ENCODE measurements around the gene CMTM2.
"Not testable (repeated sequence)": the region's sequence is repeated elsewhere in the genome, so short reads cannot be mapped to it uniquely, and the experiment has no call there.

The CMTM2 gene

GRCh38 chr16:66587881-66588600, 8.8 kb downstream of the CMTM2 start:
- DNase-seq, result no peak

DNA sequence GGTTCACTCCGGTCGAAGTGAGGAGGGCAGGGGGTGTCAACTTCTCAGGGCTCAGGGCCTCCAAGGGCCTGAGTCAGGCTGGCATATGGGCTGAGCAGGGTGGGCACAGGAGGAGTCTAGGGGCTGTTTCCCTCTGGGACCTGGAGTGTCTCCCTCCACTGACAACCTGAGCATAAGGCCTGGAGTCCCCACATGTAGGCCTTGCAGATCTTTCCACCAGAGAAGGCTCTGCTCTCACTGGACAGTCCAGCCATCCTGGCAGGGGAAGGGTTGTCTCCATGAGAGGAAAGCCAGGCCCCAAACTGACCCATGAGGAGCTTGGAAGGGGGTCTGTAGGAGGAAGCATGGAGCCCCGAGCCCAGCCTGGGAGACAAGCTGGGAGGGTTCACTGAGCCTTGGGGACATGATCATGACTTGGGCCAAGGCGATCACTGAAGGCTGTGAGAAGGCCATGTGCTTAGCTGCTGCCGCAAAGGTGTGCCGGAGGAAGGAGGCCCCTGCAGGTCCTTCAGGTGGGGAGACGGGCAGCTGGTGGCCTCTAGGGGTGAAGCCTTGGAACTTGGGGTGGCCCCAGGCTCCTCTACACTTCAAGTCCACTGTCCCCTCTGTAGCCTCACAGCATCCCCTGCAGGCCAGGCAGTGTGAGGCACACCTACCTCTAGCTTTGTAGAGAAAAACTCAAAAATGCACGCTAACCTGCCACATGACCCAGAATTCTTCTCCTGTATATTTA, 9.9 kb downstream of the CMTM2 start:
- no peak for DNase-seq

- no peak for DNase-seq
These were observed 11.1 kb downstream of the CMTM2 start for GRCh38 chr16:66590322-66590721.

GRCh38 chr16:66591018-66591417, 11.8 kb downstream of the CMTM2 start:
- no peak for DNase-seq

DNA sequence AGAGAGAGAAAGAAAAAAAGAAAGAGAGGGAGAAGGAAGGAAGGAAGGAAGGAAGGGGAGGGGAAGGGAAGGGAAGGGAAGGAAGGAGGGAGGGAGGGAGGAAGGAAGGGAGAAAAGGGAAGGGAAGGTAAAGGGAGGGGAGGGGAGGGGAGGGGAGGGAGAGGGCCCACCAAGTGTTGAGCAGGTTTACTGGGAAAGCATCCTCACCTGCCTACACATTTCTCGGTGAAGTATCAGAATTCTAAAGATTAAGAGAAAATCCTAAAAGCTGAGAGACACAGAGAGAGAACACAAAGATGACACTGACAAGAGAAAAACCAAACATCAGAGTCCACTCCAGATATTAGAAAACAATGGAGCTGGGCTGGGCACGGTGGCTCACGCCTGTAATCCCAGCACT, 13.0 kb downstream of the CMTM2 start:
- DNase-seq, result no peak

DNA sequence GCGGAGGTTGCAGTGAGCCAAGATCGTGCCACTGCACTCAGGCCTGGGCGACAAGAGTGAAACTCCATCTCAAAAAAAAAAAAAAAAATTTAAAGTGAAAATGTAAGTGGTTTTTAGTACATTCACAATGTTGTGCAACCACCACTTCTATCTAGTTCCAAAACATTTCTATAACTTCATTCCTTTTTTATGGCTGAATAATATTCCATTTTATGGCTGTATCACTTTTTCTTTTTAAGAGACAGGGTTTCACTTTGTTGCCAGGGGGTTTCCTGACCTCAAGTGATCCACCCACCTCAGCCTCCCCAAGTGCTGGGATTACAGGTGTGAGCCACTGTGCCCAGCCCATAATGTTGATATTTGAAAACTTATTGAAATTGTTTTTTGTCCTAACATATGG, 13.6 kb downstream of the CMTM2 start:
- DNase-seq, result no peak

DNA sequence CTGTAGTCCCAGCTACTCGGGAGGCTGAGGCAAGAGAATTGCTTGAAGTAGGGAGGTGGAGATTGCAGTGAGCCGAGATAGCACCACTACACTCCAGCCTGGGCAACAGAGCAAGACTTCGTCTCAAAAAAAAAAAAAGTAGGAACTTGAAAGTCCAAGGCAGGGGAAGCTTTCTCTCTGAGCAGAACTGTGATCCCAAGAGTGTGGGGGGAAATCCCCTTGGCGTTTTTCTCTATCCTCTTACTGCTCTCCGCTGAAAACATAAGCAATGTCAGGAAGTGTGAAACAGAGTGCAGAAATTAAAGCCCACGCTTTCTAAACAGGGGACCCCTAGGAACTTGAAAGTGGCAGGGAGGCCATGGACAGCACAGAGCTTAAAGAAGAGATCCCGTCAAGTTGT, 15.5 kb downstream of the CMTM2 start:
- DNase-seq, result no peak

- not testable (repeated sequence) for DNase-seq
These were observed 17.3 kb downstream of the CMTM2 start for GRCh38 chr16:66596559-66596958.

DNA sequence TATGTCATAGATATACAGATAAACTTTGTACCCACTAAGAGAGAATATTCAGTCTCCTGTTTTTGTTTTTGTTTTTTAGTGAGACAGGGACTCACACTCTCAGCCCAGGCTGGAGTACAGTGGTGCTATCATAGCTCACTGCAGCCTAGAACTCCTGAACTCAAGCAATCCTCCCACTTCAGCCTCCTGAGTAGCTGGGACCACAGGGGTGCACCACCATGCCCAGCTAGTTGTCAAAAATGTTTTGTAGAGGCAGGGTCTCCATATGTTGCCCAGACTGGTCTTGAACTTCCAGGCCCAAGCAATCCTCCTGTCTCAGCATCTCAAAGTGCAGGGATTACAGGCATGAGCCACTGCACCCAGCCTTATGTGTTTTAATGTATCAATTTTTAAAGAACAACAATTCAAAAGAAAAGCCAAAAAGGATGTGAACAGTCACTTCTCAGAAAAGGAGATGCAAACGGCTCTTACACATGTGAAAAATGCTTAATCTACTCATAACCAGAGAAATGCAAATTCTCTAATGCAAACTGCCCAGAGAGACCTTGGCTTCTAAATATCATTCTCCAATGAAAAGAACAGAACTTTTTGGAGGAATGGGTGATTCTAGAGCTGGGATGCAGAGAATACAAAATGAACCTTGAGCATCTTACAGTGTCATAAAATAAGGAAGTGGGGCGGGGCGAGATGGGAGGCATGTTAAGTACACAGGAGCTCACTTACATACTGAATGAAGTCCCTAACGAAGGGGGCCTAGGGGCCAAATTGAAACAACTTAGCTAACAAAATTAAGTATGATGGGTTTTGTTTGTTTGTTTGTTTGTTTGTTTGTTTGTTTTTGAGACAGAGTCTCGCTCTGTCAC, 18.0 kb downstream of the CMTM2 start:
- DNase-seq, result no peak

DNA sequence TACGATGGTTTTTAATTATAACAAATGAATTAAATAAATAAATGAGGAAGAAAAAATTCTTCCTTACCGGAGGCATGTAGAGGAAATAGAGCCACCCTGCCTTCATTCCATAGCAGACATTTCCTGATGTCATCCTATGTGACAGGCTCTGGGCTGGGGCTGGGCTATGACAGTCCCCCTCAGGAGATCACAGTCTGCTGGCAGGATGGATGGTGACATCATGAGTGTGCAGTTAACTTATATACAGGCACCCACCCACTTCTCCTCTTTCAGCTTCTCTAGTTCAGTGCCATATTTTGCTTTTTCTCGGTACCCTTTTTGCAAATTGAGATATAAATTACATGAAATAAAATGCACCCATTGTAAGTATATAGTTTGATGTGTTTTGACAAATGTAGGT, 18.8 kb downstream of the CMTM2 start:
- no peak for DNase-seq

DNA sequence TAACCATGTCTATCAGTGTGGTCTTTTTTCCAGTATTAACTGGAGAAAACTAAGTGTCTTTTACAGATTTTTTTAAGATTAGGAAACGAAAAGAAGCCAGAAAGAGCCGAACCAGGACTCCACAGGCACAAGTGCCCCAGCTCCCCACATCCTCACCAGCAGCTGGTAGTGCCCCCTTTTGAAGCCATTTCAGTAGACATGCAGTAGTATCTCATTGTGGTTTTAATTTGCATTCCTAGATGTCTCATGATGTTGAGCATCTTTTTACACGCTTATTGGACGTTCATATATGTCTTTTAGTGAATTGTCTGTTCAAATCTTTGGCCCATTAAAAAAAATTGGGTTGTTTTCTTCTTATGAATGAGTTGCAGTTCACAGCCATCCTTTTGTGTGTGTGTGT, 20.5 kb downstream of the CMTM2 start:
- DNase-seq, result no peak

GRCh38 chr16:66600477-66600876, 21.2 kb downstream of the CMTM2 start:
- DNase-seq, result no peak

DNA sequence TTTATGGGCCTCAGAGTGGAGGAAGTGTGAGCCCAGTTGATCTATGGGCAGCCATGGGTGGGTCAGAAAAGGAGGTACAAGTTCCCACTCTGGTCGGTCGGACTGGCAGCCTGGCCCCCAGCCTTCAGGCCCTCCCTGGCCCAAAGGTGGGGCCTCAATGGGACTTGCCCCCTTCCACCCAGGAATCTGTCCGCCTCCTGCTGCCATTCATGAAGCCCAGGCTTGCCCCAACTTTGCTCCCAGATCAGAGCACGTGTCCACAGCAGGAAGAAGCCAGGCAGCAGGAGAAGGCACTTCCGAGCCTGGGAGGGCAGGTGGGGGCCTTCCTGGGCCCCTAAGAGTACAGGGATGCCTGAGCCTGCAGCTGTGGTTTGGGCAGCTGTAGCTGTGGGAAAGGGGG, 22.2 kb downstream of the CMTM2 start:
- no peak for DNase-seq

DNA sequence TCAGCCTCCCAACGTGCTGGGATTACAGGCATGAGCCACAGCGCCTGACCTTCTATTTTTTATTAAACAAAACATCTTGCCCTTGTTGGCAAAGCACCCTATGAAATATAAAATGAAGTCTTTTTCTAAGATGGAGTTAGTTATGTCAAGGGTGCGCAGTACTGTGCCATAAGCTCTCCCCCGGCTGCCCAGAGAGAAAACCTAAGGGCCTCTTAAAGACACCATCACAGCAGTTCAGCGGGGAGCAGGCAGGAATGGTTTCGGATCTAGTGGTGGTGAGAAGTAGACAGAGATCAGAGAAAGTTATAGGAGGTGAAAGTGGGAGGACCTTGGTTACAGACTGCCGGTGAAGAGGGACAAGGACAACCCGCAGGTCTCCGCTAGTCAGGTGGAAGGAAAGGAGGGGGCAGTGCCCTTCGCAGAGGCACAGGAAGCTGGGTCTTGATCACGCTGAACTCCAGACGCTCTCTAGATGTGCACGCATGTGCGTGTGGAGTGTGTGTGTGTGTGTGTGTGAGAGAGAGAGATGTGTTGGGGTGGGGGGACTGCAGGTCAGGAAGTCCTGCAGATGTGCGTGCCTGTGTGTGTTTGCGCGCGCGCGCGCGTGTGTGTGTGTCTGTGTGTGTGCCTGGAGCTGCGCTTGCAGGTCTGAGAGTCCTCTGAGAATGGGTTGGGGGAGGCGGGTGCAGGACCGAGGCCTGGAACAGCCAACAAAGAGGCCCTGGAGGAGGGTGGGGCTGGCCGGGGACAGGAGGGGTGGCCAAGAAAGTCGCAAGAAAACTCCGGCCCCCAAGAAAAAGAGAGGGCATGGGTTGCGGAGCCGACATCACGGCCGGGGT, 24.5 kb downstream of the CMTM2 start:
- peak in 2 of 3 experiments; percentile 71 to 77 for DNase-seq

DNA sequence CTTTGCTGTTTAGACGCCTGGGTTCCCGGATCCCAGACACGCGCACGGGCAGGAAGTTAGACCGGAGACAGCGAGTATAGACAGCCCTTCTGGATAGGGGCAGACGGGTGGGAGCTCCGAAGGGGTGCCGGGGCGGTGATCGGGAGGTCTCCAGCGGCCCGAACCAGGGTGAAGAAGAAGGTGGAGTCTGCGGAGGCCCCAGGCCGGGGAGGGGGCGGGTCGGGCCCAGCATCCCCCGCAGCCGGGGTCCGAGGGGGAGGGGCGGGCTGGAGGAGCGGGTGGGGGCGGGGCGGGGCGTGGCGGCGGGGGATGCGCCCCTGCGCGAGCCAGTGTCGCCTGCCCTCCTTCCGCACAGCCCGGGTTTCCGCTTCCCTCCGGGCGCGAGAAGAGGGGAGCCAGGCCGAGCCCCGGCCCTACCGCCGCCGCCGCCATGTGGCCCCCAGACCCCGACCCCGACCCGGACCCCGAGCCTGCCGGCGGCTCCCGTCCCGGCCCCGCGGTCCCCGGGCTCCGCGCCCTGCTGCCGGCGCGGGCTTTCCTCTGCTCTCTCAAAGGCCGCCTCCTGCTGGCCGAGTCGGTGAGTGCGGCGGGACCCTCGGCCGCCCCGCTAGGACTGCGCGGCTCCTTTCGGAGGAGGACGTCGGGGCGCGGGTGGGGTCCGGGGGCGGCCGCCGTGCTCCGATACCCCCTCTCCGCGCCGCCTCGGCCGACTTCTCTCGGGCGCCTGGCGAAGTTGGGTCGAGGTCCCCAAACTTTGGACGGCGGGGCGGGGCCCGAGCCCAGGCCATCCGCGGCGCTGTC, 25.3 kb downstream of the CMTM2 start, which contains the start of gene CMTM3:
TSS of gene CMTM3 (plus strand) at position 329 of the 801 bp plus-strand sequence. CDS start at position 431, 102 bp downstream.
- DNase-seq, result peak in 2 of 3 experiments; percentile 71 to 77

GRCh38 chr16:66605177-66605978, 26.1 kb downstream of the CMTM2 start:
- peak in 2 of 3 experiments; percentile 39 to 55 for DNase-seq

DNA sequence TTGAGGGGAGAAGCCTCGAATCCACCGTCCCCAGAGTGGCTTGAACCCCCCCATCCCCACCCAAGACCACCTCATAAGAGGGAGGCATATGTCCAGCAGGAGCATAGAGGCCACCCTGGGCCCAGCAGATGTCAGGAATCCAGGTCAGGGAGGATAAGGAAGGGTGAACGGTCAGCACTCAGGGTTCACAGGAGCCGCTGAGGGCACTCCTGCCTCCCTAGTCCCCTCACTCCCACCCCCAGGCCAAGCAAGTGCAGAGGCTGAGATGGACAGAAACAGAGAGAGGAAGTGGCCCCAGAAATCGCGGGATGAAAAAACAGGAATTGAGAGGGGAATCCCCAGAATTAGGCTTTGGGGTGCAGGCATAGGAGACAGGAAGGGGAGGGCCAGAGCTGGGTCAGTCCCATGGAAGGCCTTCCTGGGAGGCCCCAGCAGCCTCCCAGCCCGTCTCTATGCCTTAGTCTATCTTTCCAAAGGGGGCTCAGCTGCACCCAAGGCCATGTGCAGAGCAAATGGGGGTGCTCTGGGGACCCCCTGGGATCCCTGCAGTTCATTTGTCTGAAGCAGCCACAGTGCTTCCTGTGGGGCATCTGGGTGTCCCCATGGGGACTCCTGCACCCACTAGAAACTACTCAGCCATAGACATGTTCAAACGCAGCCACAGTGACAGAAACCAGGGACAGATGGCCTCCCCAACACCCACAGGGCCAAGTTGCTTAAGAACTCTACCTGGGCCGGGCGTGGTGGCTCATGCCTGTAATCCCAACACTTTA, 26.9 kb downstream of the CMTM2 start:
- no peak for DNase-seq

DNA sequence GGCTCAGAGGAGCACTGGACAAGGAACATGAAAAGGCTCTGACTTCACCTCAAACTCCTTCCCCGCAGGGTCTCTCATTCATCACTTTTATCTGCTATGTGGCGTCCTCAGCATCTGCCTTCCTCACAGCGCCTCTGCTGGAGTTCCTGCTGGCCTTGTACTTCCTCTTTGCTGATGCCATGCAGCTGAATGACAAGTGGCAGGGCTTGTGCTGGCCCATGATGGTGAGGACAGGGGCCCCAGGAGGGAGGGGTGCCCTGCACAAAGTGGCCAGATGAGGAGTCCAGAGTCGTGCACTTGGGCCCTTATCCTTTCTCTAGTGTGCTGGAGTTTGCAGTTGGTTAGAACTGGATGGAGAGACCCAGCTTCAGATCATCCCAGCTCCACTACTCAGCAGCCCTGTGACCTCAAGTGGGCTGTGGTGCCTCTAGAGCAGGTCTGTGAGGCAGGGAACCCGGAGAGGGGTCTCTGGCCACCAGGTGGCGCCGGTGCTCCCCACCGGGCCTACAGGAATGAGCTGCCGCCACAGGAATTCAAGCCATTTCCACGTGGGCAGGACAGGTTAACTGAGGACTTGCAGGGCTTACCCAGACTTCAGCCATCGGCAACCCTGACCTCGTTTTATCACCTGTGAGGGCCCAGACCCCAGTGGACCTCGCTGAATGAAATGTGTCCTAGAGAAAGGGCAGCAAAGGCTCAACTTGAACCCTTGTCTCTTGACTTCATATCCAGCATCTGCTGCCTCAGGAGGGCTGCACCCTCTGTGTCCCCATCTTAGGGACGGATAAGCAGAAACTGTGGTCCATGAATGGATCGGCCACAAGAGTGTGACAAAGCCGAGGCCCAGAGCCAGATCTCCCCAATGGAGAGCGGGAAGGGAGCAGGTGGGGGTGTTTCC, 29.2 kb downstream of the CMTM2 start:
- DNase-seq, result peak; percentile 16 to 76 (median 57)

DNA sequence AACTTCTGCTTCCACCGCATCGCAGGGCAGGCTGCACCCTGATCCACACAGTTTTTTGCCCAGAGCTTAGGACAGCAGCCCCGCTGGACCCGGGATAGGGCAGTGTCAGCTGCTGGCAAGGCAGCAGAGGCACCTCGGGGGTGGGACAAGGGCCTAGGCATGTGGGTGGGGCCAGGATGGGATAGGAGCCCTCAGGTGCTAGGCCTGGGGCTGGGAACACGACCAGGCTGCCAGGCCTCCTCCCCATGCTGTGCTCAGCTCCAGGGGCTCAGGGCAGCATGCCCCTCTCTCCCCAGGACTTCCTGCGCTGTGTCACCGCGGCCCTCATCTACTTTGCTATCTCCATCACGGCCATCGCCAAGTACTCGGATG, 29.9 kb downstream of the CMTM2 start:
- DNase-seq, result no peak

Measured in NCI-H1417 (cell line).